Prostate gland (tissue), 2 donors: ENCODE measurements around the gene FRK.

ENCODE experiments used
- CTCF ChIP-seq, 4 experiments: fragments of 200-600 bp in 2 of 4; fragments of 450-650 bp in 2 of 4; sonication (generic) in 2 of 4; IDR thresholded peaks; 1 replicate in 3 of 4; 2 replicates in 1 of 4; pipeline ENCODE4 v1.5.1; 2016 to 2019; ENCODE audit warnings: antibody characterized with exemption in 4 of 4, mild to moderate bottlenecking in 2 of 4, moderate library complexity in 2 of 4
- POLR2A ChIP-seq: fragments of 450-650 bp; IDR thresholded peaks from one replicate; pipeline ENCODE4 v1.6.1; 2016; ENCODE audit warnings: antibody characterized with exemption, mild to moderate bottlenecking
- POLR2AphosphoS5 ChIP-seq: sonication (generic); formaldehyde crosslinking; IDR thresholded peaks from one replicate; pipeline ENCODE4 v1.6.1; 2017; ENCODE audit warnings: antibody characterized with exemption

DNA sequence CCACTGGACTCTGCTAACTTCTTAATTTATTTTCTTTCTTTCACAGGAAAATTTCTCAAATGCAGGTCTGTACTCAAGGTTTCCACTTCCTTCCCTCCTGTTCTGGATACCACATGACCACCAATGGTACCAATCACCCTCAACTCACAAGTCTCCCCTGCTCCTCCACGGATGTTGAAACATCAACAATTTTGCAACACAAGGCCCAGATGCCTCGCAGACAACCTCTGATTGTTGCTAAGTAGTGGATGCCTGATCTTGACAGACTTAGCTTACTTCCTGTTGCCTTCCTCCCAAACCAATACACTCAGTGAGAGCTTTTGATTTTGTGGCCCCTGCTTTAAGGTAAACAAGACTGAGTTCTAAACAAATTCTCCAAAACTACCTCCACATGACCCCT lies 146.6 kb downstream of the FRK start:
- TF ChIP-seq CTCF (IDR thresholded peaks at IDR 0.05) (no peak), POLR2AphosphoS5 (no peak), POLR2A (no peak)
